Nephron progenitor cell (in vitro differentiated cells): ENCODE results near the gene FERMT3.

Experiments
- DNase-seq: peaks from one replicate; pipeline ENCODE4 v3.0.0; 2021
- H3K27ac Mint-ChIP-seq: 2 replicates; pipeline ENCODE4 v1.8.0; 2021; ENCODE audit warnings: mild to moderate bottlenecking, moderate library complexity, mixed read lengths
- H3K27me3 Mint-ChIP-seq: 2 replicates; pipeline ENCODE4 v1.8.0; 2021; ENCODE audit warnings: mild to moderate bottlenecking, low read depth, mixed read lengths; ENCODE audit not compliant: poor library complexity
- H3K36me3 Mint-ChIP-seq: 2 replicates; pipeline ENCODE4 v1.8.0; 2021; ENCODE audit warnings: low read depth, mixed read lengths
- H3K4me1 Mint-ChIP-seq: 2 replicates; pipeline ENCODE4 v1.8.0; 2021; ENCODE audit warnings: mixed read lengths
- H3K4me3 Mint-ChIP-seq: 2 replicates; pipeline ENCODE4 v1.8.0; 2021; ENCODE audit warnings: mild to moderate bottlenecking, moderate library complexity, mixed read lengths
- H3K9me3 Mint-ChIP-seq: 2 replicates; pipeline ENCODE4 v1.8.0; 2021; ENCODE audit warnings: mild to moderate bottlenecking, moderate library complexity, mixed read lengths
- TF ChIP-seq, protein P1 (sequence below): fragments of 200-600 bp; sonication (generic); IDR thresholded peaks from 2 replicates; pipeline ENCODE4 v1.5.0; 2021; ENCODE audit warnings: antibody characterized with exemption

FERMT3 gene

DNA sequence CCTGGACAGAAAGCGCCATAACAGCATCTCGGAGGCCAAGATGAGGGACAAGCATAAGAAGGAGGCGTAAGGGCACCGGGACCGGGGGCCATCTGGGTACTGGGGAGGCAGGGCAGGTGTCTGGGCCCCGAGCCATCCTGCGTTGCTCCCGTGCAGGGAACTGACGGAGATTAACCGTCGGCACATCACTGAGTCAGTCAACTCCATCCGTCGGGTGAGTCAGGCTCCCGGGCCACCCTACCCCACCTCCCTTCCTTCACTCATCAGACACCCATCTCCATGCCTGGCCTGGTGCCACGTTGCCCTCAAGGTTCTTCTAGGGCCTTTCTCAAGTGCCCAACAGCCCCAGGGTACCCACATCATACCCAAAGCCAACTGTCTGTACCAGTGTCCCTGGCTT is 59.8 kb downstream of the FERMT3 start:
- Mint-ChIP-seq H3K9me3 (no peaks in the 10 kb centered on the region), H3K27ac (no peak overlapping the region), H3K4me3 (no peak overlapping the region), H3K27me3 (no peaks in the 10 kb centered on the region), H3K36me3 (peaks cover 5% of the 10 kb centered on the region), H3K4me1 (peaks cover 42% of the 10 kb centered on the region)
- DNase-seq, result no peak
- TF ChIP-seq, protein P1, sequence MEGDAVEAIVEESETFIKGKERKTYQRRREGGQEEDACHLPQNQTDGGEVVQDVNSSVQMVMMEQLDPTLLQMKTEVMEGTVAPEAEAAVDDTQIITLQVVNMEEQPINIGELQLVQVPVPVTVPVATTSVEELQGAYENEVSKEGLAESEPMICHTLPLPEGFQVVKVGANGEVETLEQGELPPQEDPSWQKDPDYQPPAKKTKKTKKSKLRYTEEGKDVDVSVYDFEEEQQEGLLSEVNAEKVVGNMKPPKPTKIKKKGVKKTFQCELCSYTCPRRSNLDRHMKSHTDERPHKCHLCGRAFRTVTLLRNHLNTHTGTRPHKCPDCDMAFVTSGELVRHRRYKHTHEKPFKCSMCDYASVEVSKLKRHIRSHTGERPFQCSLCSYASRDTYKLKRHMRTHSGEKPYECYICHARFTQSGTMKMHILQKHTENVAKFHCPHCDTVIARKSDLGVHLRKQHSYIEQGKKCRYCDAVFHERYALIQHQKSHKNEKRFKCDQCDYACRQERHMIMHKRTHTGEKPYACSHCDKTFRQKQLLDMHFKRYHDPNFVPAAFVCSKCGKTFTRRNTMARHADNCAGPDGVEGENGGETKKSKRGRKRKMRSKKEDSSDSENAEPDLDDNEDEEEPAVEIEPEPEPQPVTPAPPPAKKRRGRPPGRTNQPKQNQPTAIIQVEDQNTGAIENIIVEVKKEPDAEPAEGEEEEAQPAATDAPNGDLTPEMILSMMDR, result no peak

DNA sequence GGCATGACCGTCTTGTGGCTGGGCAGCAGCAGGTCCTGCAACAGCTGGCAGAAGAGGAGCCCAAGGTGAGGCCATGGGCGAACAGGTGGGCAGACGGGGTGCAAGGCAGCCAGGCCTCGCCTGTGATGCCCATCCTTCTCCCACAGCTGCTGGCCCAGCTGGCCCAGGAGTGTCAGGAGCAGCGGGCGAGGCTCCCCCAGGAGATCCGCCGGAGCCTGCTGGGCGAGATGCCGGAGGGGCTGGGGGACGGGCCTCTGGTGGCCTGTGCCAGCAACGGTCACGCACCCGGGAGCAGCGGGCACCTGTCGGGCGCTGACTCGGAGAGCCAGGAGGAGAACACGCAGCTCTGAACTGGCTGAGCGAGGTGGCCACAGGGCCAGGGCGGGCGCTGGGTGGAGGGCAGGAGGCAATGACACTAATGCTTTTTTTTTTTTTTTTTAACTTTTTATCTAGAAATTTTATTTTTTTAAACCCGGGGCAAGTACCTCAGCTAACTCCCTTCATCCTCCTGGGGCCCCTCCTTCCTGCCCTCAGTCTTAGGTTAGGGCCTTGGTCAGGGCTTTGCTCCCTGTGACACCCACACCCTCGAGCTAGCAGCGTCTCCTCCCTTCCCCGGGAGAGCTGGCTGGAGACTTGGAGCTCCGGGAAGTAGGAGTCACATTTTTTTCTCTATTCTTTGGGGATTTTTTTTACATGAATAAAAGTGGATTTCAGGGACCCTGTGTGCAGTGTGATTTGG is 60.9 kb downstream of the FERMT3 start:
- Mint-ChIP-seq H3K9me3 (no peaks in the 10 kb centered on the region), H3K27me3 (no peaks in the 10 kb centered on the region), H3K4me3 (no peak overlapping the region), H3K4me1 (peaks cover 50% of the 10 kb centered on the region), H3K36me3 (peaks cover 5% of the 10 kb centered on the region), H3K27ac (peak overlapping the region; percentile 68)
- no peak for DNase-seq
- TF ChIP-seq, protein P1, result no peak

DNA sequence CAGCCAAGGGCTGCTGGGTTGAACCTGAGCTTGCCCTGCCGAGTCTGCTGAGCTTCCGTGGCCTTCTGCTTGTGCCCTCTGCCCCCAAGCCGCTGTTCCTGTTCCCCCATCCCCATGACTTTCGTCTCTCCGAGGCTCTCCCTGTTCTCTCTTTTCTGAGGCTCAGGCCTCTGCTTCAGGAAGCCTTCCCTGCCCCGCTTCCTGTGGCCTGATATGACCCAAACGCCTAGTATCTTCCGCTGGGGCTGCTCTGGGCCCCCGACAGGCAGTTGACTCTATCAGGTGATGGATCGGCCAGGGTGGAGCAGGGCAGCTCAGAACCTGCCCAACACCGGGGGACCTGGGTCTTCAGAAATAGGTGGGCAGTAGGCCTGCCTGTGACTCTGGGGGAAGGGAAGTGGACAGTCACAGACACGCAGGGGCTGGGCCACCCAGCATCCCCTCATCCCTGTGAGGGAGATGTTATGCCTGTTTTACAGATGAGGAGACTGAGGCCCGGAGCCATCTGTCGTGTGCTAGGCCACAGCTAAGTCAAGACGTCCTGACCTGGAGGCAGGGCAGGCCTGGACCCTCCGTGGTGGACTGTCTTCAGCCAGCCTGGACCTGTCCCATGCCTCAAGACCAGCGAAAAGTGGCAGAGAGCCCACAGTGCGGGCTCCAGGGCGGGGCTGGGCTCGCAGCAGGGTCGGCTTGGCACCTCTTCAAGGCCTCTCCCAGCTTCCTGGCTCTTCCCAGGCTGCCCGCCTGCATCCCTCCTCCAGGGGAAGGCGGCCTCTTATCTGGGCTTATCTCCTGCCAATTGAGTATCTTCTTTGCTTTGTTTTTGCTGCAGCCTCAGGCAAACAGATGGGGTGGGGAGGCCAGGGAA is 61.7 kb downstream of the FERMT3 start:
- DNase-seq, result no peak
- H3K27ac Mint-ChIP-seq, result peak overlapping the region; percentile 98
- no peaks in the 10 kb centered on the region for H3K27me3 Mint-ChIP-seq

DNA sequence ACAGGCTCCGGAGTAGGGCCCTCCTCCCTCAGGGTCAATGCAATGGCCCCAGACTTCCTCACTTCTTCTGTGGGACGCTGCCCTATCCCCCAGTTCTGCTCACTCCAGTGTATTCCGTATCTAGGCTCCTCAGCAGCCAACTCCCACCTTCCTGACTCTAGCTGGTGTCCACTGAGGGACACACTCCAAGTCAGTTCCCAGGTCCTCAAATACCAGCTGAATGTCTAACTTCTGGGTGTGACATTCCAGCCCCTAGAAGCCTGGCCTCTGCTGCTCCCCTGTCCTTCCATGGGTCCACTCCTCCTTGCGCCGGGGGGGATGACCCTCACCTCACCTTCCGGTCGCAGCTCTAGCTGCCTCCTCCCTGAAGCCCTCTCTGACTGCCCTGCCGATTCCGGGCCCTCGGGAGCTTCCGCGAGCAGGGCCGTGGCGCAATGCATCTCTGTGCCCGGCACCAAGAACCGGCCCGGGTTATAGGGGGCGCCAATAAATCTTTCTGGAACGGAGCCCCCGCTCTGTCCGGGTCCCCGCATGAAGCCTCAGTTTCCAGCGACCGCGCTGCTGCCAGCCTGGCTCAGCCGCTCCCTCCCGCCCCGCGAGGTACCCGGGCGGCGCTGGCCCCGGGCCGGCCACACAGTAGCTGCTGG is 62.5 kb downstream of the FERMT3 start:
- no peaks in the 10 kb centered on the region for H3K36me3 Mint-ChIP-seq
- no peaks in the 10 kb centered on the region for H3K9me3 Mint-ChIP-seq
- H3K4me3 Mint-ChIP-seq, result peak overlapping the region; percentile 97
- H3K27me3 Mint-ChIP-seq, result no peaks in the 10 kb centered on the region
- peak; percentile 46 for DNase-seq
- TF ChIP-seq, protein P1, result no peak
- peaks cover 40% of the 10 kb centered on the region for H3K4me1 Mint-ChIP-seq
- peak overlapping the region; percentile 98 for H3K27ac Mint-ChIP-seq

More for the DNA sequence above, 61.7 kb downstream of the FERMT3 start:
- TF ChIP-seq, protein P1, result no peak
- H3K9me3 Mint-ChIP-seq, result no peaks in the 10 kb centered on the region
- peaks cover 47% of the 10 kb centered on the region for H3K4me1 Mint-ChIP-seq
- peaks cover under 1% of the 10 kb centered on the region for H3K36me3 Mint-ChIP-seq
- H3K4me3 Mint-ChIP-seq, result peak overlapping the region; percentile 97

DNA sequence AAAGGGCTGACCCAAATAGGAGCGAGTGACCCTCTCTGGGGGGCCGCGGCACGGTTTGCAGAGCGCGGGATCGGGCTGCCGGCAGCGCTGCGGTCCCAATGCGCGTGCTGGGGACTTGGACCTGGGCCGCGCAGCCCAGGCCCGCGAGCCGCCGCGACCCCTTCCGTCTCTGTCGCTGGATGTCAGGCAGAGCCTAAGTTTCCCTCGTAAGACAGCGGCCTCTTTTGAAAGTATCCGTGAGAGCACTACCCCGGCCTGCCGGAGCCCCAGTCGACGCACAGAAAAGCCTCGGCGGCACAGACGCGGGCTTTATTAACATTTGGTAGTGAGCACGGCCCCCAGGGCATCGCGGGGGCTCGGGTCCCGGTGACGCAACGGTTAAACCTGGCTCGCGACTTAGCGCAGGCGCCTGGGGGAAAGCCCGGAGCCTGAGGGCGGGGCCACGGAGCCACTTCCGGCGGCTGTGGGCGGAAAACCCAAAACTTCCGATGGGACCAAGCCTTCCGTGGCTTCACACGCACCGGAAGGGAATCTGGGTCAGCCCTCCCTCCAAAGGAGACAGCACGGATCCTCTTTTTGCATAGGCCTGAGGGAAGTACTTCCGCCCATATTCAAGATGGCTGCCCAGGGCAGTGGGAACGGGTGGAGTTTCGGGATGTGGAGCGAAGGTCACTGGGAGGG is 63.2 kb downstream of the FERMT3 start:
- Mint-ChIP-seq H3K9me3 (no peaks in the 10 kb centered on the region), H3K27ac (peak overlapping the region; percentile 100), H3K4me1 (peaks cover 34% of the 10 kb centered on the region), H3K4me3 (peak overlapping the region; percentile 97), H3K36me3 (no peaks in the 10 kb centered on the region), H3K27me3 (no peaks in the 10 kb centered on the region)
- peak; percentile 97 for DNase-seq
- TF ChIP-seq, protein P1, result no peak
